ENCODE measurements around the gene NPAT.

GRCh38 chr11:108204929-108205499, 17.4 kb downstream of the NPAT start:
- TF ChIP-seq POLR2A (IDR thresholded peaks at IDR 0.05) (no peak), CTCF (IDR thresholded peaks at IDR 0.05) (no peak), POLR2AphosphoS5 (IDR thresholded peaks at IDR 0.05; ENCODE audit: insufficient read depth in 1 of 2, low read depth in 1 of 2) (no peak)
